GM23338 (cell line): ENCODE data around the gene UPF1. TPM values are rescaled to one million over a fixed set of nuclear protein-coding genes. Genes with fewer than 3 reads are reported as not detected.
"Not testable (repeated sequence)": the region's sequence is repeated elsewhere in the genome, so short reads cannot be mapped to it uniquely, and the experiment has no call there.

Source experiments
- ATAC-seq: fragments of 200-7000 bp; cut with Tn5 transposase; 3 replicates; pipeline ENCODE4 v1.9.1; 2020
- DNase-seq: peaks from one replicate; pipeline ENCODE4 v3.0.0-alpha.2; 2015; ENCODE audit warnings: low spot score
- H2AFZ ChIP-seq: fragments of 200-600 bp; sonication (generic); 2 replicates; pipeline ENCODE4 v1.8.0; 2016; ENCODE audit warnings: antibody characterized with exemption, mild to moderate bottlenecking, moderate library complexity
- H3F3A ChIP-seq: fragments of 200-600 bp; sonication (generic); replicated peaks from 2 replicates; pipeline ENCODE4 v1.8.0; 2017; ENCODE audit warnings: antibody characterized with exemption, mixed run types, low read depth
- H3K27ac ChIP-seq: fragments of 200-600 bp; sonication (generic); 2 replicates; pipeline ENCODE4 v1.6.1; 2016; ENCODE audit warnings: low read depth
- H3K27me3 ChIP-seq: fragments of 200-600 bp; sonication (generic); 2 replicates; pipeline ENCODE4 v1.8.0; 2016; ENCODE audit warnings: mild to moderate bottlenecking, mixed run types, moderate library complexity; ENCODE audit not compliant: insufficient read depth
- H3K36me3 ChIP-seq: fragments of 200-600 bp; sonication (generic); 2 replicates; pipeline ENCODE4 v1.8.0; 2016; ENCODE audit warnings: mild to moderate bottlenecking; ENCODE audit not compliant: insufficient read depth
- H3K4me1 ChIP-seq: fragments of 200-600 bp; sonication (generic); 2 replicates; pipeline ENCODE4 v1.8.0; 2016; ENCODE audit warnings: mild to moderate bottlenecking, moderate library complexity; ENCODE audit not compliant: insufficient read depth
- H3K4me2 ChIP-seq: fragments of 200-600 bp; sonication (generic); 2 replicates; pipeline ENCODE4 v1.7.1; 2017; ENCODE audit warnings: mixed run types
- H3K4me3 ChIP-seq: fragments of 200-600 bp; sonication (generic); 2 replicates; pipeline ENCODE4 v1.6.1; 2016; ENCODE audit warnings: mixed run types
- H3K79me2 ChIP-seq: fragments of 200-600 bp; sonication (generic); replicated peaks from 2 replicates; pipeline ENCODE4 v1.8.0; 2017; ENCODE audit warnings: mild to moderate bottlenecking; ENCODE audit not compliant: insufficient read depth
- H3K9me2 ChIP-seq: fragments of 200-600 bp; sonication (generic); 2 replicates; pipeline ENCODE4 v1.8.0; 2017; ENCODE audit not compliant: insufficient read depth
- H4K20me1 ChIP-seq: fragments of 200-600 bp; sonication (generic); replicated peaks from 2 replicates; pipeline ENCODE4 v1.8.0; 2017; ENCODE audit warnings: mild to moderate bottlenecking; ENCODE audit not compliant: insufficient read depth
- H3K27ac Mint-ChIP-seq: 2 replicates; pipeline ENCODE4 v1.8.0; 2020; ENCODE audit warnings: inconsistent platforms, mild to moderate bottlenecking, moderate library complexity, mixed read lengths
- H3K27me3 Mint-ChIP-seq: 3 replicates; pipeline ENCODE4 v1.8.0; 2022; ENCODE audit warnings: low read depth, mild to moderate bottlenecking, moderate library complexity, mixed read lengths, inconsistent platforms; ENCODE audit not compliant: insufficient read depth, poor library complexity
- H3K36me3 Mint-ChIP-seq: 3 replicates; pipeline ENCODE4 v1.8.0; 2021; ENCODE audit warnings: low read depth, mild to moderate bottlenecking, inconsistent platforms, moderate library complexity, mixed read lengths
- H3K4me1 Mint-ChIP-seq: 3 replicates; pipeline ENCODE4 v1.8.0; 2020; ENCODE audit warnings: mild to moderate bottlenecking, inconsistent platforms, mixed read lengths
- H3K4me3 Mint-ChIP-seq: 3 replicates; pipeline ENCODE4 v1.8.0; 2021; ENCODE audit warnings: moderate library complexity, mild to moderate bottlenecking, inconsistent platforms, mixed read lengths
- H3K9me3 Mint-ChIP-seq: 3 replicates; pipeline ENCODE4 v1.8.0; 2020; ENCODE audit warnings: moderate library complexity, mild to moderate bottlenecking, inconsistent platforms, mixed read lengths
- ETS1 ChIP-seq: IDR thresholded peaks from 2 replicates; pipeline ENCODE4 v1.6.1; 2016; ENCODE audit warnings: antibody characterized with exemption
- JUNB ChIP-seq: IDR thresholded peaks from one replicate; pipeline ENCODE4 v1.6.1; 2016; ENCODE audit warnings: antibody characterized with exemption; ENCODE audit not compliant: unreplicated experiment
- NANOG ChIP-seq: IDR thresholded peaks from 2 replicates; pipeline ENCODE4 v1.6.1; 2016; ENCODE audit warnings: antibody characterized with exemption, borderline replicate concordance
- POLR2AphosphoS5 ChIP-seq: IDR thresholded peaks from 2 replicates; pipeline ENCODE4 v1.6.1; 2016; ENCODE audit warnings: antibody characterized with exemption, low read depth
- REST ChIP-seq: IDR thresholded peaks from one replicate; pipeline ENCODE4 v1.6.1; 2018; ENCODE audit warnings: antibody characterized with exemption; ENCODE audit not compliant: unreplicated experiment
- ZNF114 ChIP-seq: fragments of 250-450 bp; sonication (Bioruptor Pico); IDR thresholded peaks from 2 replicates; pipeline ENCODE4 v1.5.0; 2020; ENCODE audit warnings: mild to moderate bottlenecking, moderate library complexity
- ZNF331 ChIP-seq: fragments of 250-450 bp; sonication (Bioruptor Pico); IDR thresholded peaks from 2 replicates; pipeline ENCODE4 v1.5.0; 2020; ENCODE audit warnings: low read depth, mild to moderate bottlenecking, moderate library complexity
- ZNF462 ChIP-seq: fragments of 250-450 bp; sonication (Bioruptor Pico); IDR thresholded peaks from 2 replicates; pipeline ENCODE4 v1.5.0; 2020; ENCODE audit warnings: mild to moderate bottlenecking, moderate library complexity
- polyA plus RNA-seq: library from polyadenylated mRNA; unstranded; fragments of >200 nt; fragmentation: Nextera tagmentation; extraction: Ambion mirVana; gene quantifications from 2 replicates; pipeline ENCODE4 v1.2.1, GENCODE V29; 2016
- total RNA-seq: library from RNA; depleted of rRNA; stranded (reverse); fragments of >200 nt; shearing (Covaris generic); gene quantifications from 2 replicates; pipeline ENCODE4 v1.2.3, GENCODE V29; 2014

Gene UPF1
- total and polyA plus RNA-seq, 2 experiments from 2014 or later = 13.8 to 138 TPM

DNA sequence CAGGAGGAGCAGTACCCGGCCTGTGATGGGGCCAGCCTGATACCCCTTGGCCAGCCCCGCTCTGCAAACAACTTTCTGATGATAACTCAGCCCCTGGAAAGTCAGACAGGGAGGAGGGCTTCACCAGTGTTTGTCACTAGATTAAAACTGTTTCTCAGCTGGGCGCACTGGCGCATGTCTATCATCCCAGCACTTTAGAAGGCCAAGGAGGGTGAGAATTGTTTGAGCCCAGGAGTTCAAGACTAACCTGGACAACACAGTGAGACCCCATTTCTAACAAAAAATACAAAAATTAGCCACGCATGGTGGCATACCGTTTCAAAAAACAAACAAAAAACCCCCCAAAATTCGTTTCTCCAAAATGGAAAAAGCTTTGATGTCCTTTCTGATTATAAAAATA is 69.7 kb downstream of the UPF1 start (continued):
- TF ChIP-seq ZNF462 (CRISPR knock-in tag) (no peak), REST (no peak), NANOG (no peak), ZNF331 (no peak), ZNF114 (CRISPR knock-in tag) (no peak), JUNB (no peak), POLR2AphosphoS5 (no peak), ETS1 (no peak)

GRCh38 chr19:18902519-18902918 is 70.8 kb downstream of the UPF1 start:
- H3K36me3 ChIP-seq, H3K4me3 ChIP-seq, DNase-seq, ATAC-seq, H3K36me3 Mint-ChIP-seq, H3K4me3 Mint-ChIP-seq, H3K27me3 ChIP-seq, H4K20me1 ChIP-seq, H3K4me2 ChIP-seq, H3K4me1 ChIP-seq, H3F3A ChIP-seq, H3K27ac ChIP-seq, H3K27ac Mint-ChIP-seq, H3K9me3 Mint-ChIP-seq, H2AFZ ChIP-seq, H3K9me2 ChIP-seq, H3K4me1 Mint-ChIP-seq, H3K79me2 ChIP-seq: not testable (repeated sequence)
- peaks cover 12% of the 10 kb centered on the region for H3K27me3 Mint-ChIP-seq
